Mononuclear cell (primary cell): ENCODE results near the gene PWP2. TPM values are rescaled to one million over a fixed set of nuclear protein-coding genes. Genes with fewer than 3 reads are reported as not detected.
"Not testable (repeated sequence)": the region's sequence is repeated elsewhere in the genome, so short reads cannot be mapped to it uniquely, and the experiment has no call there.

Source experiments
- H3K27me3 ChIP-seq: 2 replicates; pipeline ENCODE4 v1.6.0; 2011; ENCODE audit warnings: low read length, control low read depth; ENCODE audit not compliant: insufficient read depth
- H3K4me1 ChIP-seq: 2 replicates; pipeline ENCODE4 v1.5.1; 2011; ENCODE audit warnings: mild to moderate bottlenecking, low read length, control low read depth; ENCODE audit not compliant: insufficient read depth
- H3K4me3 ChIP-seq: 2 replicates; pipeline ENCODE4 v1.5.1; 2011; ENCODE audit warnings: mild to moderate bottlenecking, low read length, moderate library complexity
- H3K9me3 ChIP-seq: 2 replicates; pipeline ENCODE4 v1.5.1; 2011; ENCODE audit warnings: low read depth, mild to moderate bottlenecking, control low read depth, low read length
- total RNA-seq: library from RNA; depleted of rRNA; stranded (reverse); fragments of >200 nt; gene quantifications from one replicate; pipeline ENCODE4 v1.2.3, GENCODE V29; 2012

Gene PWP2
- total RNA-seq, 1 donor = 9.1 TPM

GRCh38 chr21:44140552-44140932 is 33.3 kb downstream of the PWP2 start:
- not testable (repeated sequence) for H3K27me3 ChIP-seq, H3K9me3 ChIP-seq, H3K4me3 ChIP-seq, H3K4me1 ChIP-seq

GRCh38 chr21:44142470-44142869 is 35.3 kb downstream of the PWP2 start:
- not testable (repeated sequence) for H3K27me3 ChIP-seq, H3K4me1 ChIP-seq, H3K9me3 ChIP-seq, H3K4me3 ChIP-seq

- not testable (repeated sequence) for H3K27me3 ChIP-seq, H3K4me3 ChIP-seq, H3K4me1 ChIP-seq, H3K9me3 ChIP-seq
Observed at GRCh38 chr21:44143380-44143779, 36.2 kb downstream of the PWP2 start.

GRCh38 chr21:44143996-44144395 is 36.8 kb downstream of the PWP2 start:
- not testable (repeated sequence) for H3K4me3 ChIP-seq, H3K4me1 ChIP-seq, H3K27me3 ChIP-seq, H3K9me3 ChIP-seq

GRCh38 chr21:44144784-44145602 is 37.8 kb downstream of the PWP2 start:
- not testable (repeated sequence) for H3K4me3 ChIP-seq, H3K27me3 ChIP-seq, H3K9me3 ChIP-seq, H3K4me1 ChIP-seq

- not testable (repeated sequence) for H3K9me3 ChIP-seq, H3K27me3 ChIP-seq
Observed at GRCh38 chr21:44145616-44146015, 38.4 kb downstream of the PWP2 start.

GRCh38 chr21:44147108-44147507 is 39.9 kb downstream of the PWP2 start:
- not testable (repeated sequence) for H3K9me3 ChIP-seq, H3K27me3 ChIP-seq, H3K4me3 ChIP-seq, H3K4me1 ChIP-seq

More at GRCh38 chr21:44145616-44146015, 38.4 kb downstream of the PWP2 start:
- H3K4me3 ChIP-seq, H3K4me1 ChIP-seq: not testable (repeated sequence)

- not testable (repeated sequence) for H3K4me1 ChIP-seq, H3K27me3 ChIP-seq, H3K9me3 ChIP-seq, H3K4me3 ChIP-seq
Observed at GRCh38 chr21:44150255-44150654, 43.1 kb downstream of the PWP2 start.

GRCh38 chr21:44153214-44153888 is 46.2 kb downstream of the PWP2 start:
- not testable (repeated sequence) for H3K27me3 ChIP-seq, H3K4me1 ChIP-seq, H3K9me3 ChIP-seq, H3K4me3 ChIP-seq

- H3K27me3 ChIP-seq, H3K4me3 ChIP-seq, H3K9me3 ChIP-seq, H3K4me1 ChIP-seq: not testable (repeated sequence)
Observed at GRCh38 chr21:44153889-44154228, 46.7 kb downstream of the PWP2 start.

- H3K4me3 ChIP-seq, H3K4me1 ChIP-seq, H3K27me3 ChIP-seq, H3K9me3 ChIP-seq: not testable (repeated sequence)
Observed at GRCh38 chr21:44154816-44155230, 47.6 kb downstream of the PWP2 start.

GRCh38 chr21:44155231-44155993 is 48.2 kb downstream of the PWP2 start:
- H3K4me1 ChIP-seq, H3K4me3 ChIP-seq, H3K9me3 ChIP-seq, H3K27me3 ChIP-seq: not testable (repeated sequence)

GRCh38 chr21:44155994-44156380 is 48.8 kb downstream of the PWP2 start:
- H3K27me3 ChIP-seq, H3K4me3 ChIP-seq, H3K4me1 ChIP-seq, H3K9me3 ChIP-seq: not testable (repeated sequence)

- not testable (repeated sequence) for H3K9me3 ChIP-seq, H3K4me3 ChIP-seq, H3K27me3 ChIP-seq, H3K4me1 ChIP-seq
Observed at GRCh38 chr21:44157439-44158081, 50.4 kb downstream of the PWP2 start.

- H3K4me1 ChIP-seq, H3K4me3 ChIP-seq, H3K27me3 ChIP-seq, H3K9me3 ChIP-seq: not testable (repeated sequence)
Observed at GRCh38 chr21:44158082-44158468, 50.9 kb downstream of the PWP2 start.
